ENCODE data around the gene AGBL4.

- TF ChIP-seq CTCF (IDR thresholded peaks at IDR 0.05 in 4 of 5, conservative IDR thresholded peaks at IDR 0.05 in 1 of 5) (no peak), POLR2A (IDR thresholded peaks at IDR 0.05) (no peak)
Observed at GRCh38 chr1:50048791-50049190, 25.0 kb upstream of the AGBL4 start.
